Stimulated activated CD8-positive, alpha-beta memory T cell treated with anti-CD3 and anti-CD28 coated beads, Interleukin-15, amount 100 ng/mL, for 1 hour (primary cell): ENCODE results near the gene RRP8.

Experiments used
- DNase-seq: peaks from one replicate; pipeline ENCODE4 v3.0.0-alpha.2; 2020; ENCODE audit warnings: low read depth

Gene RRP8

GRCh38 chr11:6632116-6633073, 29.0 kb upstream of the RRP8 start:
- DNase-seq, result no peak

DNA sequence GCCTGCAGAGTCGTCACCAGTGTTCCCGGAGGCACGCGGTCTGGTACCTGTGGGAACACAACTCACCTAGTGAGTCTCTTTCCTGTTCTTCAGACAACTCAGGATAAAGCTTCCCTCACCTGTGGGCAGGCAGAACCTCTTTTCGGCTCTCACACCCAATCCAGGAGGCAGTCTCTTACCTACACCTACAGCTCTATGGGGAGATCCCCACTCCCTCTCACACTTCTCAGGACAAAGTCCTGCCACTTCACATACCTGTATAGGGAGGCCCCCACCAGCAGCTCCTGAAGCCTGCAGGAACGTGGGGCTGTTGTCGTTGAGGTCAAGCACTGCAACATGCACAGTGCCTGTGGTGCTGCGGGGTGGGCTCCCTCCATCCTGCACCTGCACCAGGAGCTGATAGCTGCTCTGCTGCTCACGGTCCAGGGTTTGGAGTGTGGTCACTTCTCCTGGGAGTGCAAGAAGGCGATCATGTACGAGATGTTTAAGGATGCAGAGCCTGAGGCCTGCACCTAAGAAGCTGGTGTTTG, 28.0 kb upstream of the RRP8 start:
- DNase-seq, result no peak

DNA sequence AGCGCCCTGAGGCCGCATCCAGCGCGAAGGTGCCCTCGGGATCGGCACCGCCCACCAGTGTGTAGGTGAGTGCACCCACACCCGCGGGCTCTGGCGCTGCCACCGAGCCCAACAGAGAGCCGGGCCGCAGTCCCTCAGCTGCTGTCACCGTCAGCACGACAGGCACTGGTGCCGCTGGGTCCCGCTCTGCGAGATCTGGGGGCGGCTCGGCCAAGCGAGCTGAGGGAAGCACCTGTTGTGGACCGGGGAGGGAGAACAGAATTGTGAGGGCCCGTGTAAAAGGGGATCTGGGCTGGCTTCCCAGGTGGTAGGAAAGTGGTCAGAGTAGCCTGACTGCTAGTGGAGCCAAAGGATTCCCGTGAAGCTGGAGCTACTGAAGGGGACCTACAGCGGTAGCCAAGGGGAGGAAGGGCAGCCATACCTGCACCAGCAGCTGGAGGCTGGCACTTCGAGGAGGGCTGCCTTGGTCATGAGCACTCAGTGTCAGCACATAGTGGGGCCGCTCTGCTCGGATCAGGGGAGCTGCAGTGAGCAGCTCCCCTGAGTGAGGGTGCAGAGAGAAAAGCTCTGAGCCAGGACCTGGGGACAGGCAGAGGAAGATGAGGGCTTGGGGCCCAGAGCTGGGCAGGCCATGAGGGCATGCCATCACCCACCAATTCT, 27.3 kb upstream of the RRP8 start:
- no peak for DNase-seq

GRCh38 chr11:6629892-6630631, 26.6 kb upstream of the RRP8 start:
- DNase-seq, result no peak

- DNase-seq, result no peak
These were observed 26.1 kb upstream of the RRP8 start for GRCh38 chr11:6629573-6629891.

DNA sequence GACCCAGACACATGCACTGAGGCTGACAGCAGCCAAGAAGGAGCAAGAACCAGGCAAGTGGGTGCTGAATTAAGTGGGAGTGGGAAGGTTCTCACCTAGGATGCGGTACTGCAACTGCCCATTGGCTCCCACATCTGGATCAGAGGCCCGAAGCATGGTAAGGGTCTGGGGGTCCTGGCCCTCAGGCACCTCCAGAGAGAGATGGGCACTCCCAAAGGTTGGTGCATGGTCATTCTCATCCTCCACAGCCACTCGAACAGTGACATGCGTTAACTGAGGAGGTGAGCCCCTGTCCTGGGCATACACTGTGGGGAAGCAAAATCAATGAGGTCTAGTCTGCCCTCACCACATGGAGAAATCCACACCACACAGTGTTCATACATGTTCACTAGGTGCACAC, 25.1 kb upstream of the RRP8 start:
- no peak for DNase-seq

DNA sequence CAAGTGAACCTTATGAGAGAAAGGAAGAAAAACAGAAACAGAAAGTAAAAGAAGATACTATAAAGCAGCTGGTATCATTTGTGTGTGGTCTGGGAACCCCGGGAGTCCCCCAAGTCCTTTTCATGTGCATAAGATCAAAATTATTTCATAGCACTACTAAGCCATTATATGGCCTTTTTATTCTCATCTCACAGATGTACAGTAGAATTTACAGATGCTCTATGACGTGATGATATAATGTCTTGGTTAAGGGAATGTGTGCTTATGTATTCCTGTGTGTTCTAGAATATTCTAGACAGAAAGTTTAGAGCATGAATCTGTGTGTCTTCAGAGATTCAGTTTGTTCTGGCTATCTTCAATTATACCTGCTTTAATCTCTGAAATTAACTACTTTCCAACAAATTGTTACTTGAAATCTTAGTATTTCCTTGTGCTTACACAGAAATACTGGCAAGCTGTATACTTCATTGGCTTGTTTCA, 24.4 kb upstream of the RRP8 start:
- DNase-seq, result no peak

DNA sequence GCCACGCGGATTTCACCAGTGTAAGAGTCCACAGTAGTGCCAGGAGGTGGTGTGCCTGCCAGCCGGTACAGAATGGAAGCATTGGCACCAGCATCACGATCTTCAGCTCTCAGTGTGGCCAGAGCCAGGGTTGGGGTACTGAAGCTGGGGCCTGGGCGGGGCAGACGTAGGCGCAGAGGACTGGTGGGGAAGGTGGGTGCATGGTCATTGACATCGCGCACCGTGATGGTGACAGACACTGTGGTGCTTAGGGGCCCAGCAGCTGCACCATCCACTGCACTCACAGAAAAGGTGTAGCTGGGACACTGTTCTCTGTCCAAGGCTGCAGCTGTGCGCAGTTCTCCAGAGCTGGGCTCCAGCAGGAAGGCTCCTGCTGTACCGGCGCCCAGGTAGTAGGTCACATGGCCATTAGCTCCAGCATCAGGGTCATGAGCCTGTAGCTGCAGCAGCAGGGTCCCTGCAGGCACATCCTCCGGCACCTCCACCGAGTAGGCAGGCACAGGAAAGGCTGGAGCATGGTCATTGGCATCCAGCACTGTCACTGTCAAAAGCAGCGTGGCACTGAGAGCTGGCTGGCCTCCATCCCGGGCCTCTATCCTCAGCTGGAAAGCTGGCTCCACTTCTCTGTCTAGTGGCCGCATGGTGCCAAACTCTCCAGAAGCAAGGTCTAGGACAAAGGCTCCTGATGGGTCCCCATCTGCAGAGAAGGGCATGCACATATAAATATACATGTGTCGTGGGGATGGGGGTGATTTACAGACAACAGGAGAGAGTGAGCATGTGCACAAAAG, 23.8 kb upstream of the RRP8 start:
- no peak for DNase-seq

DNA sequence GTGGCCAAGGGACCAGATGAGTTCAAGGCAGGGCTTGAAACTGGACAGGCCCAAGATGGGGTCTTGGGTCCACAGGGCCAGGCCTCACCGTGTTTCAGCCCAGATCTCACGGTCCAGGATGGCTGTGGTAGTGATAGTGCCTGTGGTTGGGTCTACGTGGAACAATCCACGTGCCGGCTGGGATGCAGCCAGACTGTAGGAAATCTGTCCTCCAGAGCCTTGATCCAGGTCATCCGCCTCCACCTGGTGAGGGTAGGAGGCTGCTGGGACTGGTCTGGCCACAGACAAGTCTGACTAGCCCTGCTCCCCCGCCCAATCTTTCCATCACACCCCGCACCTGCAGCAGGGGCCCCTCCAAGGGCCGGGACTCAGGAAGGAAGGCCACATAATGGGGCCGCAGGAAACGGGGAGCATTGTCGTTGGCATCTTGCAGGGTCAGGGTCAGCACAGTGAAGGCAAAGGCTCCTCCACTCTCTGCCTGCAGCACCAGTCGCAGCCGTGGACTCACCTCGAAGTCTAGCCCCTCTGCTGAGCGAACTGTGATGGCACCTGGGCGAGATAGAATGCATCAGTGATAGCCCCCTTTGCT, 22.5 kb upstream of the RRP8 start:
- DNase-seq, result no peak

DNA sequence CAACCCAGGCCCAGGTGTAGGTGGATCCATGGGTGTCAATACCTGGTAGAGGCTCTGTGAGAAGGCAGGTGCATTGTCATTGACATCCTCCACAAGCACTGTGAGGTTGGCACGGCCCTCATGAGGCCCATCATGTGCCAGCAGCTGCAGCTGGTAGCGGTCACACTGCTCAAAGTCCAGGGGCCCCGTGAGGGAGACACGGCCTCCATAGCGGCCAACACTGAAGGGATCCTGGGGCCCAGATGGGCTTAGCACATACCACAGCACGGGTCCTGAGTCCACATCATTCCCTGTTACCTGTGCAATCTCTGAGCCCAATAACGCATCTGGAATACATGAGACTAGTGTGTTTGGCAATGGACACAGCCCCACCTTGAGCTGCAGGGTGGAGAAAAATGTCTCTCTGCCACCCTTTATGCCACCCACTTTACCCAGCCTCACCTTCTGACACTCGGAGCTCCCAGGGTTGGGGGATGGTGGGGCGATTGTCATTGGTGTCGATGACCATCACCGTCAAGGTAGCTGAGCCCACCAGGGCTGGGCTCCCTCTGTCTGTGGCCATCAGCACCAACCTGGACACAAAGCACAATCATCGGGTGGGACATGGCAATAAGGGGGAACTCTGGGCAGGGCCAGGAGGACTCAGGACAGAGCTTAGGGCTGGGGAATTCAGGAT, 21.9 kb upstream of the RRP8 start:
- no peak for DNase-seq

GRCh38 chr11:6623391-6624363, 20.3 kb upstream of the RRP8 start:
- DNase-seq, result no peak

- no peak for DNase-seq
These were observed 19.1 kb upstream of the RRP8 start for GRCh38 chr11:6622261-6623171.

DNA sequence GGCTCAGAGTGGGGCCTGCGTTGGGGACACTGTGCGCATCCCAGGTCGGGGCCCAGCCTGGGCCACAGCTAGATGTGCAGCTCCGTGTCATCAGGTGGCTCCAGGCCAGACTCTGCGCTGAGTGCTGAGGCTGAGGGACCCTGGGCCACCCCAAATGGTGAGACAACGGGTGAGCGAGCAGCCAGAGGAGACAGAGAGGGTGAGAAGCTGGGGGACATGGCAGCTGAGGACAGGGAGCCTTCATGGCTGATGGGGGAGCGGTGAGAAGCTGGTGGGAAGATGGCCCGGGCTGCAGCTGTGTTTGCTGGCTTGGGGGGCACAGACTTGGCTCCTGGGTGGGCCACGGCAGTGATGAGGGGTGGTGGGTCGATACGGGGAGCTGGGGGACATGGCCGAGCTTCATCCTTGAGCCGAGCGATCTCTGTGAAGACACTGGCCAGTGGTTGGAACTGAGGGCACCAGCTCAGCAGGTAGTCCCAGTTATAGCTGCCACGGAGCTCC, 18.3 kb upstream of the RRP8 start:
- DNase-seq, result no peak

DNA sequence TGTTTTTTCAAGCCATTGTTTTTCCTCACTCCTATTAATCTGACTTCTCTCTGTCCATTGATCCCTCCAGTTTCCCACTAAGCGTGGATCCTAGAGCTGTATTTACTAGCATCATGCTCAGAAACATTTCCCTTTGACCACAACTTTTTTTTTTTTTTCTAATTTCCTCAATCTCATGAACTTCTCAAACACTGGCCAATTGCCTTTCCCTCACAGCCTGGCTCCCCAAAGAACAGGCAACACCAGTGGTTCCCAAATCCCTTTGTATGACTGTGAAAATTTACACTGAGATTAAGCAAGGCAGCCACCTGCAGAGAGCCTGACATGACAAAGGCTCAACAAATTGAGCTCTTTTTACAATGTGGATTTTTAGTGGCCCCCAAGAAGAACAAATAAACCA, 17.2 kb upstream of the RRP8 start:
- DNase-seq, result no peak

DNA sequence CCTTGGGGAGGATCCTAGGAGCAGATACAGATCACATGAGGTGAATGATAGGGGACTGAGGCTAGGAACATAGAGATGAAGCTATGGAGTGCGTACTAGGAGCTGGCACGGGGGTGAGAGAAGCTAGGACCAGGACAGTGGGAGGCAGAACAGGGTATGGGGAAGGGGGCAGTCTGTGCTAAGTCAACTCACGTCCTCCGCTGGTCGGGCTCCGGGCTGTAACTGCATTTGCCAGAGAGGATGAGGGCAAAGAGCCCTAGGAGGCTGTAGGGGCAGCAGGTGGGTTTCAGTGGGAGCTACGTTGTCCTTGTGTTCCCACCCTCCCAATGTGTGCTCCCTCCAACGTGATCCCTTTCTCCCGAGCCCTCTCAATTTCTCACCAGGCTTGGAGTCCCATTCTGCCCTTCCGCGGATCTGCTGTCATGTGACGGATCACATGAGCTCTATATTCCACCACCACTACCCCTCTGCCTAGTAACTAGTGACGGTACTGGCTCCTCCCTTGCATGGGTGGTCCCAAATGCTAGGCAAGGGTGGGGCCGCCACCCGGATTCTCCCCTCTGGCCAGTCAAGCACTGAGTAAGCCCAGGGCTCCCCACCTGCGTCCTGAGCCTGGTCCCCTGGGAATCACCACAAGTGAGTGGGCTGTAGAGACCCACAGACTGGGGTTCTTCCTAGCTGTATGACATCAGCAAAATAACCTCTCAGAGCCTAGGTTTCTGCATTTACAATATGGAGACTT, 15.8 kb upstream of the RRP8 start, which contains the start of gene TPP1:
Gene TPP1 (minus strand): TSS at position 419 of the 742 bp plus-strand sequence. CDS start 22 bp downstream, at position 397.
- peak; percentile 86 for DNase-seq

DNA sequence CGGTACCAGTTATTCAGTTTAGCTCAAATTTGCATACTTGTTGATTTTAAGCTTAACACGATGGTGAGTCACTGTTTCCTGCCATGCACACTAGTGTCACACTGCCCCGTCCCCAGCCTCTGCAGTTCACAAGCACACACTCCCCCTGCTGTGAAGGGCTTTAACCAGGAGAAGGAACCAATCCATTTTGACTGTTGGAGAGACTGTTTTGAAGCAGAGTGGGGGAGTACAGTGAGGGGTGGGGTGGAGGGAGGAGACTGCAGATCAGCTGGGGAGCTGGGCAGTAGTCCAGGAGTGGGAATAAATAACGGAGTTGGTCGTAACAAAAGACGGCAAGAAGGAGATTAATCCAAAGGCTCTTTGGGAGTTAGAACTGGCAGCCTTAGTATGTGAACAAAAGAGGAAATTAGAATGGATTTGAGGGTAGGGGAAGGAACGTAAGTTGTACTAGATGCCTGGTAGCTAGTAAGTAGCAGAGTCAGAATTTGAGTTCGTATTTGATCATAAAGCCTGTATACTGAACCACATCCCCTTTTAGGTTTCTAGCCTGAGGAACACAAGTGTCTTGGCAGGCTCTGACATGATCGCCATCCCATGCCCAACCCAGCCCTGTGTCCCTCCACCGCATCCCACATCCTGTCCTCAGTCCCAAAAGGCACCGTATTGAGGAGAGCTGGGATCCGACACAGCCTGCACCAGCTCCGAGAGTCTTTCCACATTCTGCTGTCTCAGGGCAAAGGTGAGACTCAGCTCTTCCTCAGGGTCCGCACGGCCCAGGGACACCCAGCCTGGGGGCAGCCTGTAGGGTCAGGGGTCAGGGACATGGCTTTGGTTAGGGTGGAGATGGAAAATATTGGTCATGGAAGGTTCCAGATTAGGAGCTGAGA, 14.9 kb upstream of the RRP8 start:
- peak; percentile 44 for DNase-seq
